Measurements from ENCODE around the gene HDAC7.
"Not testable (repeated sequence)": the region's sequence is repeated elsewhere in the genome, so short reads cannot be mapped to it uniquely, and the experiment has no call there.

HDAC7 gene

DNA sequence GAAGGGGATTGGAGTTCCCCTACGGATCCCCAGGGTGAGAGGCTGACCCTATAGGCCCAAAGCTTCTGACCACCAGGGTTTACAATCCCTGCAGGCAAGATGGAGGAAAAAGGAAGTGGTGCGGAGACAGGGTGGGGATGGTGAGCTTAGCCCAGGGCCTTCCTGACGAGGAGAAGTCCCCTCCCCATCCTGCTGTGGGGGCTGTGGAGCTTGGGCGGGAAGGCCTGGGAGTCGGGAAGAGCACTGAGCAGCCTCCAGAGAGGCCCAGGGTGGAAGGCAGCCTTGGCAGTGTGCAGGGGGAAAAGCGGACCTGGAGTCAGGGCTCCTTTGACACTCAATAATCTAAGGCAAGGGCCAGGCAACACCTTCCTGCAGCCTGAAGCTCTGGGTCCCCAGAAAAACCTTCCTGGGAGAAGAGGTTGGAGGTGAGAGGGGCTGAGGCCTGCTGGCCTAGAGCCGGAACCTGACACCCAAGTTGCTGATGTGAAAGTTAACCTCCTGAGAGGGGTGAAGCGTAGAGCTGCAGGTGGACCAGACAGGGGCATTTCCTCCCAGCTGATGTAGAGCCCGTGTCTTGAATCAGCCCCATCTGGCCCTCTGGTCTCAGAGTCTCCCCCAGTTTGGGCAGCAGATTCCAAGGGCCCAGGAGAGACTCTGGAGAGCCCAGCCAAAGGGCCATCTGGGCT lies 6.0 kb downstream of the HDAC7 start:
- peak overlapping the region; percentile 33 for H3K4me3 ChIP-seq (ENCODE audit: control insufficient read depth, low read depth, low read length)
- TF ChIP-seq, protein P1, sequence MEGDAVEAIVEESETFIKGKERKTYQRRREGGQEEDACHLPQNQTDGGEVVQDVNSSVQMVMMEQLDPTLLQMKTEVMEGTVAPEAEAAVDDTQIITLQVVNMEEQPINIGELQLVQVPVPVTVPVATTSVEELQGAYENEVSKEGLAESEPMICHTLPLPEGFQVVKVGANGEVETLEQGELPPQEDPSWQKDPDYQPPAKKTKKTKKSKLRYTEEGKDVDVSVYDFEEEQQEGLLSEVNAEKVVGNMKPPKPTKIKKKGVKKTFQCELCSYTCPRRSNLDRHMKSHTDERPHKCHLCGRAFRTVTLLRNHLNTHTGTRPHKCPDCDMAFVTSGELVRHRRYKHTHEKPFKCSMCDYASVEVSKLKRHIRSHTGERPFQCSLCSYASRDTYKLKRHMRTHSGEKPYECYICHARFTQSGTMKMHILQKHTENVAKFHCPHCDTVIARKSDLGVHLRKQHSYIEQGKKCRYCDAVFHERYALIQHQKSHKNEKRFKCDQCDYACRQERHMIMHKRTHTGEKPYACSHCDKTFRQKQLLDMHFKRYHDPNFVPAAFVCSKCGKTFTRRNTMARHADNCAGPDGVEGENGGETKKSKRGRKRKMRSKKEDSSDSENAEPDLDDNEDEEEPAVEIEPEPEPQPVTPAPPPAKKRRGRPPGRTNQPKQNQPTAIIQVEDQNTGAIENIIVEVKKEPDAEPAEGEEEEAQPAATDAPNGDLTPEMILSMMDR (conservative IDR thresholded peaks at IDR 0.05; ENCODE audit: control insufficient read depth, insufficient read depth, low read depth, low read length) = no peak
- DNase-seq (ENCODE audit: low read depth) = peak; percentile 28

DNA sequence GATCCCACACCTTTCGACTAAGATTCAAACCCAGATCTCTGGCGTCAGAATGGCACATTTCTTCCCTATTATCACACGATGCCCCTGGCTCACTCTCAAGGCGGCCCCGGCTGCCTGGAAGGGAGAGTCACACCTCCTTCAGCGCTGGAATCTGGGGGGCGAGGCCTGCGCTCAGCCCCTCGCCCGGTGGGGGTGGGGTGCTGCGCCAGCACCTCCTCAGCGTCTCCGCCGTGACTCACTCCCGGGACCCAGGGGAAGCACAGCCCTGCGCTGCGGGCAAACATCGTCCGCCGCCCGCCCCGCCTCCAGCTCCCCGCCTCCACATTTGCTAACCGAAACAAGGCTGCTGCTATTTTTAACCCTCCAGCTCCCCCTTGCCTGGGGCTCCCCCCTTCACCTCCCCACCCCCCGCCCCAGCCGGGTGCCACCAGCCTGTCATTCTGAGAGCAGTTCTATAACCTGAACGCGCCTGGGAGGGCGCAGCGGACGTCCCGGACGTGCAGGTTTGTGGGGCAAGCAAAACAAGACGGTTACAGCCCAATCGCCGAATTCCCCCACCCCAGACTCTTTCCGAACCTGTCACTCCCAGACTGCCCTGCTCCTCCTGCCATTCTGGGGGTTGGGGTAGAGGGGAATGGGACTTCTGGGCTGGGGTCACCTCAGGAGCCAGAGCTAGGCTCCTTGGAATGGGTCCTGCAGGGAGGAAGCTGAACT lies 6.7 kb downstream of the HDAC7 start:
- TF ChIP-seq, protein P1 (conservative IDR thresholded peaks at IDR 0.05; ENCODE audit: control insufficient read depth, insufficient read depth, low read depth, low read length) = no peak
- DNase-seq (ENCODE audit: low read depth) = peak; percentile 85
- peak overlapping the region; percentile 33 for H3K4me3 ChIP-seq (ENCODE audit: control insufficient read depth, low read depth, low read length)

DNA sequence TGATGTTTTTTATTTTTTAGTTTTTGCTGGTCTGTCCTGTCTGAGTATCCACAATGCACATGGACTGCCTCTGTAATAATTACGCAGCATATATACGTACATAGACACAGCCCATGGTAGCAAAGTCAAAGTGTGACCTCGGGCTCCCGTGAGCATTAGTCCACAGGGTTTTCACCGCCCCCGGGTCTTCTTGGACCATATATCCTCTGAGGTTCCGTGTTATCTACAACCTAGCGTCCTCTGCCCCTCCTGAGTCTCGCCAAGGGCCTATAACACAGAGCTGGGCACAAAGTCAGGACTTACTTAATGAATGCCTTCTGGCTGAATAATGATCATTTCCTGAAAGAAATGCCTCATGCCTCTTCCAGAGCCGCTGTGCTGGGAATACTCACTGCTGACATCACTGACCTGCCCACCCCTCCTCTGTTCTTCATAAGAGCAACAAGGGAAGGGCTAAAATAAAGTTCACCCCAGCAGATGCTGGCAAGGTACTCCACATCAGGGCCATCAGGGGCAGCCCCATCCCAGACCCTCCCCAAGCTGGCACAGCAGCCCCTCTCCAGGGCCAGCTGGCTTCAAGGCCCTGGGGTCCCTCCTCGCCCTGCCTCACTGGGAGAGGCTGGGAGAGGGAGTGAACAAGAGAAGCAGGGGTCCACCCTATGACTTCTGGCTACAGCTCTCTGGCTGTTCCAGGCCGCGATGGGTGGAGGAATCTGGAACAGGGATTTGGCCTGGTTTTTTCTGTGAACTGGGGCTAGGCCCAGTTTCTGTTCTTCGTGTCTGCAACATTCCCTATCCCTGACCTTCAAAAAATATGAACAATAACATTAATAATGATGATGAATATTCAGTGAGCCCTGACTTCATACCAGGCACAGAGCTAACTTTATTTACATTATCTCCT lies 7.9 kb downstream of the HDAC7 start:
- peak; percentile 97 for DNase-seq (ENCODE audit: low read depth)
- TF ChIP-seq, protein P1 (conservative IDR thresholded peaks at IDR 0.05; ENCODE audit: control insufficient read depth, insufficient read depth, low read depth, low read length) = no peak
- H3K4me3 ChIP-seq (ENCODE audit: control insufficient read depth, low read depth, low read length) = peak overlapping the region; percentile 15

DNA sequence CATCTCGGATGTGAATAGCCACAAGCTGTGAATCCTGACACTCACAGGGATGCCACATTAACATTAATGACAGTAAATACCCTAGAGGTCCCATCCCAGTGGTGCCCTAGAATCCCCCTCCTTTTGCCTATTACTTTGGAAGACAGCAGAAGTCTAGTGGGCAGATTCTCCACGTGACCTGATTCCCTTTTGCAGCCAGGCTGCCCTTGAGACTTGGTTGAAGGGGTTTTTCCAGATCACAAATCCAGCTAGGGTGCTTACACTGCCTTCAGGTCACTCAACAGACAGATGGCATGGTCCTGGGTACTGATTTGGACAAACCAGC lies 8.7 kb downstream of the HDAC7 start:
- TF ChIP-seq, protein P1 (conservative IDR thresholded peaks at IDR 0.05; ENCODE audit: control insufficient read depth, insufficient read depth, low read depth, low read length) = no peak

DNA sequence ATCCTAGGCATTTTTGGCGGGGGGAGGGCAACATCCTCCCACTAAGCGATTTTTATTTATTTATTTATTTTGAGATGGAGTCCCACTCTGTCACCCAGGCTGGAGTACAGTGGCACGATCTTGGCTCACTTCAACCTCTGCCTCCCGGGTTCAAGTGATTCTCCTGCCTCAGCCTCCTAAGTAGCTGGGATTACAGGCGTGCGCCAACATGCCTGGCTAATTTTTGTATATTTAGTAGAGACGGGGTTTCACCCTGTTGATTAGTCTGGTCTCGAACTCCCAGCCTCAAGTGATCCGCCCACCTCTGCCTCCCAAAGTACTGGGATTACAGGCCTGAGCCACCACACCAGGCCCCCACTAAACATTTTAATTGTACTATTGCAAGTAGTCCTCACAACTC lies 10.2 kb downstream of the HDAC7 start:
- DNase-seq (ENCODE audit: low read depth); H3K4me3 ChIP-seq (ENCODE audit: control insufficient read depth, low read depth, low read length): not testable (repeated sequence)

More for the DNA sequence above, 8.7 kb downstream of the HDAC7 start:
- H3K4me3 ChIP-seq (ENCODE audit: control insufficient read depth, low read depth, low read length) = no peak overlapping the region
- DNase-seq (ENCODE audit: low read depth) = no peak

DNA sequence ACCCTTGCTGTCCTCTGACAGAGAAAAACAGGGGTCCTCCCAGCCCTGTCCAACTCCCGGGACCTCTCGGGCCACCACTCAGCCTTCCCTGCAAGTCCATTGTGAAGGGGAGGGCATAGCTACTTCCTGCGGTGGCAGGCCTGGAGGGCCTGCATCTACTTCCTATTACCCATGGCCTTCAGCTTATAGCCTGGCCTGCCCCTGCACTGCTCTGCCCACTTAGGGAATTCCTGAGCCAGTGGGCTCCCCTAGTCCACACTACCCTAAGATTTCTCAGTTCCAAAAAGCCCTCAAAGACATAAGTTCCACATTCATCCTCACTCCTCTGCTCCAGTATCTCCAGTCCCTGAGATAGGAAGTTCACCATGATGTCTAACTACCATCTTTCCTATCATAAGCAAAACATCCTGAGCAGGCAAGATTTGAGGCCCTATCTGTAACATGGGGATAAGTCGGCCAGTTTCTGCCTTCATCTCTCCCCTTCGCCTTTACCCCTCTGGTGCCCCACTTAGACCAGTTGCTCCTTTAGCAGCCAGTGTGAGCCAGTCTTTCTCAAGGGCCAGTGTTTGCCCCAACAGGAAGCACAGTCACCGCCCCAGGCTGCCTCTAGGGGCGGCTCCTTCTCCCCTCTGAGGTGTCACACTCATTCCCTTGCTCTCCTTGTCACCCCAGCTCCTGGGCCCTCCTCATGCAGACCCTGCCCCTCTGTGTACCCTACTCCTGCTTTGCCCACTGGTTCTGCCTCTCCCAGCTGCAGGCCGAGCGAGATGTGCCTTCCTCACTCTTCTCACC lies 10.9 kb downstream of the HDAC7 start:
- TF ChIP-seq, protein P1 (conservative IDR thresholded peaks at IDR 0.05; ENCODE audit: control insufficient read depth, insufficient read depth, low read depth, low read length) = peak; percentile 6
- H3K4me3 ChIP-seq (ENCODE audit: control insufficient read depth, low read depth, low read length) = no peak overlapping the region
- peak; percentile 37 for DNase-seq (ENCODE audit: low read depth)

All from fibroblast of mammary gland (primary cell).